ENCODE results near the gene GNAI3. TPM values are rescaled to one million over a fixed set of nuclear protein-coding genes. Genes with fewer than 3 reads are reported as not detected.

GNAI3 gene
- total and polyA plus RNA-seq, 10 of the 15 experiments (the other 5 are each of a cell fraction or from before 2014, with no cell fraction given) = 5.9 to 13.8 (median 8.0) TPM

DNA sequence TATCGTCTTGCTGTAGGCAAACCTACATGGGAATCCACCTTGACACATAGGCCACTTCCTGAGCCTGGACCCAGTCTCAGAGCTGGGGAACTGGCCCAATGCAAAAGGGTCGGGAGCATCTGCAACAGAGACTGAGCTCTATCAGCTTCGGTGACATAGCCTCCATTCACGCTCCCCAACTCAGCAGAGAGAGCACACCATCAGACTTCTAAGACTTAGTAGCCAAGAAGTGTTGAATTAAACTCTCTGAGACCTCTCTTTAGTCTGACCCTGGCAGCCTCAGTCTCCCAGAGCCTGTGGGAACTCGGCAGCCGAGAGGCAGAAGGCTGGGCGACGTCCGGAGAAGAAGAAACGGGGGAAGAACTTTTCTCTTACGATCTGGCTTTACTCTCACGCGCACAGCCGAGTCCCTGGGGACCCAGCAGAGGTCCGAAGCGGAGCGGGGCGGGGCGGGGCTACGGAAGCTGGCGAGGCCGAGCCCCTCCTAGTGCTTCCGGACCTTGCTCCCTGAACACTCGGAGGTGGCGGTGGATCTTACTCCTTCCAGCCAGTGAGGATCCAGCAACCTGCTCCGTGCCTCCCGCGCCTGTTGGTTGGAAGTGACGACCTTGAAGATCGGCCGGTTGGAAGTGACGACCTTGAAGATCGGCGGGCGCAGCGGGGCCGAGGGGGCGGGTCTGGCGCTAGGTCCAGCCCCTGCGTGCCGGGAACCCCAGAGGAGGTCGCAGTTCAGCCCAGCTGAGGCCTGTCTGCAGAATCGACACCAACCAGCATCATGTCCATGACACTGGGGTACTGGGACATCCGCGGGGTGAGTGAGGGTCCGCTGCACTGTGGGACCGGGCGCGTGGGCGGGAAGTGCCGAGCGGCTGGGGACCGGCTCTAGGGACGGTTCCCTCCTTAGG, 107.5 kb downstream of the GNAI3 start, which contains the start of gene GSTM4 (continued):
- no peak for TF ChIP-seq CHD1 (IDR thresholded peaks at IDR 0.05; ENCODE audit: low read depth, low read length)
- TF ChIP-seq MEF2B (IDR thresholded peaks at IDR 0.05; ENCODE audit: partially characterized antibody, poor library complexity, severe bottlenecking) = peak; percentile 99
- peak; percentile 79 for TF ChIP-seq NBN (IDR thresholded peaks at IDR 0.05)
- TF ChIP-seq NR2C1 (IDR thresholded peaks at IDR 0.05) = peak; percentile 37; the same call in 1 of the 2 replicates
- TF ChIP-seq POLR2A (IDR thresholded peaks at IDR 0.05; ENCODE audit: low read depth, low read length) = peak; percentile 77
- peak; percentile 51; the same call in 1 of the 2 replicates for TF ChIP-seq SMAD5 (IDR thresholded peaks at IDR 0.05; ENCODE audit: low read depth)
- peak; percentile 96 for TF ChIP-seq ESRRA (IDR thresholded peaks at IDR 0.05; ENCODE audit: low read length)
- TF ChIP-seq TBL1XR1 (IDR thresholded peaks at IDR 0.05; ENCODE audit: low read depth, low read length) = no peak
- TF ChIP-seq MEF2A (IDR thresholded peaks at IDR 0.05; ENCODE audit: insufficient read depth, low read depth, low read length) = no peak
- TF ChIP-seq, protein P1, sequence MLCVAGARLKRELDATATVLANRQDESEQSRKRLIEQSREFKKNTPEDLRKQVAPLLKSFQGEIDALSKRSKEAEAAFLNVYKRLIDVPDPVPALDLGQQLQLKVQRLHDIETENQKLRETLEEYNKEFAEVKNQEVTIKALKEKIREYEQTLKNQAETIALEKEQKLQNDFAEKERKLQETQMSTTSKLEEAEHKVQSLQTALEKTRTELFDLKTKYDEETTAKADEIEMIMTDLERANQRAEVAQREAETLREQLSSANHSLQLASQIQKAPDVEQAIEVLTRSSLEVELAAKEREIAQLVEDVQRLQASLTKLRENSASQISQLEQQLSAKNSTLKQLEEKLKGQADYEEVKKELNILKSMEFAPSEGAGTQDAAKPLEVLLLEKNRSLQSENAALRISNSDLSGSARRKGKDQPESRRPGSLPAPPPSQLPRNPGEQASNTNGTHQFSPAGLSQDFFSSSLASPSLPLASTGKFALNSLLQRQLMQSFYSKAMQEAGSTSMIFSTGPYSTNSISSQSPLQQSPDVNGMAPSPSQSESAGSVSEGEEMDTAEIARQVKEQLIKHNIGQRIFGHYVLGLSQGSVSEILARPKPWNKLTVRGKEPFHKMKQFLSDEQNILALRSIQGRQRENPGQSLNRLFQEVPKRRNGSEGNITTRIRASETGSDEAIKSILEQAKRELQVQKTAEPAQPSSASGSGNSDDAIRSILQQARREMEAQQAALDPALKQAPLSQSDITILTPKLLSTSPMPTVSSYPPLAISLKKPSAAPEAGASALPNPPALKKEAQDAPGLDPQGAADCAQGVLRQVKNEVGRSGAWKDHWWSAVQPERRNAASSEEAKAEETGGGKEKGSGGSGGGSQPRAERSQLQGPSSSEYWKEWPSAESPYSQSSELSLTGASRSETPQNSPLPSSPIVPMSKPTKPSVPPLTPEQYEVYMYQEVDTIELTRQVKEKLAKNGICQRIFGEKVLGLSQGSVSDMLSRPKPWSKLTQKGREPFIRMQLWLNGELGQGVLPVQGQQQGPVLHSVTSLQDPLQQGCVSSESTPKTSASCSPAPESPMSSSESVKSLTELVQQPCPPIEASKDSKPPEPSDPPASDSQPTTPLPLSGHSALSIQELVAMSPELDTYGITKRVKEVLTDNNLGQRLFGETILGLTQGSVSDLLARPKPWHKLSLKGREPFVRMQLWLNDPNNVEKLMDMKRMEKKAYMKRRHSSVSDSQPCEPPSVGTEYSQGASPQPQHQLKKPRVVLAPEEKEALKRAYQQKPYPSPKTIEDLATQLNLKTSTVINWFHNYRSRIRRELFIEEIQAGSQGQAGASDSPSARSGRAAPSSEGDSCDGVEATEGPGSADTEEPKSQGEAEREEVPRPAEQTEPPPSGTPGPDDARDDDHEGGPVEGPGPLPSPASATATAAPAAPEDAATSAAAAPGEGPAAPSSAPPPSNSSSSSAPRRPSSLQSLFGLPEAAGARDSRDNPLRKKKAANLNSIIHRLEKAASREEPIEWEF (IDR thresholded peaks at IDR 0.05; ENCODE audit: insufficient replicate concordance, low read depth, low read length) = no peak
- 0 out of 2 replicates have a peak, but pooled peaks have one; percentile 32 for TF ChIP-seq BRCA1 (IDR thresholded peaks at IDR 0.05; ENCODE audit: low read depth, low read length)
- TF ChIP-seq SREBF2 (IDR thresholded peaks at IDR 0.05; ENCODE audit: low read length) = no peak
- TF ChIP-seq, protein P2, sequence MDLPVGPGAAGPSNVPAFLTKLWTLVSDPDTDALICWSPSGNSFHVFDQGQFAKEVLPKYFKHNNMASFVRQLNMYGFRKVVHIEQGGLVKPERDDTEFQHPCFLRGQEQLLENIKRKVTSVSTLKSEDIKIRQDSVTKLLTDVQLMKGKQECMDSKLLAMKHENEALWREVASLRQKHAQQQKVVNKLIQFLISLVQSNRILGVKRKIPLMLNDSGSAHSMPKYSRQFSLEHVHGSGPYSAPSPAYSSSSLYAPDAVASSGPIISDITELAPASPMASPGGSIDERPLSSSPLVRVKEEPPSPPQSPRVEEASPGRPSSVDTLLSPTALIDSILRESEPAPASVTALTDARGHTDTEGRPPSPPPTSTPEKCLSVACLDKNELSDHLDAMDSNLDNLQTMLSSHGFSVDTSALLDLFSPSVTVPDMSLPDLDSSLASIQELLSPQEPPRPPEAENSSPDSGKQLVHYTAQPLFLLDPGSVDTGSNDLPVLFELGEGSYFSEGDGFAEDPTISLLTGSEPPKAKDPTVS (IDR thresholded peaks at IDR 0.05; ENCODE audit: low read depth, low read length) = no peak
- TF ChIP-seq, protein P3, sequence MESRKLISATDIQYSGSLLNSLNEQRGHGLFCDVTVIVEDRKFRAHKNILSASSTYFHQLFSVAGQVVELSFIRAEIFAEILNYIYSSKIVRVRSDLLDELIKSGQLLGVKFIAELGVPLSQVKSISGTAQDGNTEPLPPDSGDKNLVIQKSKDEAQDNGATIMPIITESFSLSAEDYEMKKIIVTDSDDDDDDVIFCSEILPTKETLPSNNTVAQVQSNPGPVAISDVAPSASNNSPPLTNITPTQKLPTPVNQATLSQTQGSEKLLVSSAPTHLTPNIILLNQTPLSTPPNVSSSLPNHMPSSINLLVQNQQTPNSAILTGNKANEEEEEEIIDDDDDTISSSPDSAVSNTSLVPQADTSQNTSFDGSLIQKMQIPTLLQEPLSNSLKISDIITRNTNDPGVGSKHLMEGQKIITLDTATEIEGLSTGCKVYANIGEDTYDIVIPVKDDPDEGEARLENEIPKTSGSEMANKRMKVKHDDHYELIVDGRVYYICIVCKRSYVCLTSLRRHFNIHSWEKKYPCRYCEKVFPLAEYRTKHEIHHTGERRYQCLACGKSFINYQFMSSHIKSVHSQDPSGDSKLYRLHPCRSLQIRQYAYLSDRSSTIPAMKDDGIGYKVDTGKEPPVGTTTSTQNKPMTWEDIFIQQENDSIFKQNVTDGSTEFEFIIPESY (IDR thresholded peaks at IDR 0.05) = no peak
- peak; percentile 1; the same call in 1 of the 2 replicates for TF ChIP-seq SPI1 (IDR thresholded peaks at IDR 0.05; ENCODE audit: borderline replicate concordance, insufficient read depth, low read depth, low read length)
- TF ChIP-seq RELA (IDR thresholded peaks at IDR 0.05; ENCODE audit: borderline replicate concordance, partially characterized antibody) = peak; percentile 14
- 0 out of 2 replicates have a peak, but pooled peaks have one; percentile 12 for TF ChIP-seq ATF7 (IDR thresholded peaks at IDR 0.05; ENCODE audit: low read depth)
- TF ChIP-seq CEBPB (IDR thresholded peaks at IDR 0.05; ENCODE audit: borderline replicate concordance in 1 of 2, low read depth in 2 of 2, low read length in 2 of 2) = no peak
- TF ChIP-seq, protein P4, sequence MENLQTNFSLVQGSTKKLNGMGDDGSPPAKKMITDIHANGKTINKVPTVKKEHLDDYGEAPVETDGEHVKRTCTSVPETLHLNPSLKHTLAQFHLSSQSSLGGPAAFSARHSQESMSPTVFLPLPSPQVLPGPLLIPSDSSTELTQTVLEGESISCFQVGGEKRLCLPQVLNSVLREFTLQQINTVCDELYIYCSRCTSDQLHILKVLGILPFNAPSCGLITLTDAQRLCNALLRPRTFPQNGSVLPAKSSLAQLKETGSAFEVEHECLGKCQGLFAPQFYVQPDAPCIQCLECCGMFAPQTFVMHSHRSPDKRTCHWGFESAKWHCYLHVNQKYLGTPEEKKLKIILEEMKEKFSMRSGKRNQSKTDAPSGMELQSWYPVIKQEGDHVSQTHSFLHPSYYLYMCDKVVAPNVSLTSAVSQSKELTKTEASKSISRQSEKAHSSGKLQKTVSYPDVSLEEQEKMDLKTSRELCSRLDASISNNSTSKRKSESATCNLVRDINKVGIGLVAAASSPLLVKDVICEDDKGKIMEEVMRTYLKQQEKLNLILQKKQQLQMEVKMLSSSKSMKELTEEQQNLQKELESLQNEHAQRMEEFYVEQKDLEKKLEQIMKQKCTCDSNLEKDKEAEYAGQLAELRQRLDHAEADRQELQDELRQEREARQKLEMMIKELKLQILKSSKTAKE (IDR thresholded peaks at IDR 0.05; ENCODE audit: low read depth, poor library complexity, severe bottlenecking) = no peak
